Thyroid gland (tissue), 4 donors: ENCODE results near the gene NIF3L1.
A peak's percentile ranks its signal among the peaks of the same experiment; 100 is the strongest.

Experiments
- CTCF ChIP-seq, 6 experiments: fragments of 200-600 bp in 3 of 6; fragments of 450-650 bp in 3 of 6; sonication (generic) in 3 of 6; IDR thresholded peaks; one replicate each; pipeline ENCODE4 v1.5.1; 2016 to 2019; ENCODE audit warnings: antibody characterized with exemption in 6 of 6, mild to moderate bottlenecking in 2 of 6, inconsistent platforms in 1 of 6, moderate library complexity in 1 of 6
- POLR2A ChIP-seq, 2 donors: fragments of 450-650 bp; IDR thresholded peaks; one replicate each; pipeline ENCODE4 v1.6.1; 2017; ENCODE audit warnings: antibody characterized with exemption in 2 of 2, mild to moderate bottlenecking in 2 of 2, moderate library complexity in 1 of 2

- TF ChIP-seq CTCF (IDR thresholded peaks at IDR 0.05) (peak in 1 of 6 experiments; percentile 5), POLR2A (IDR thresholded peaks at IDR 0.05) (peak; percentile 87 to 100)
These were observed 24.8 kb upstream of the NIF3L1 start, which contains the start of gene CLK1 for GRCh38 chr2:200864176-200865034.
